ENCODE data around the gene TBCK. TPM values are rescaled to one million over a fixed set of nuclear protein-coding genes. Genes with fewer than 3 reads are reported as not detected.

Gene TBCK
- total and polyA plus RNA-seq, 2 donors (not counting 1 experiment from before 2014, with no cell fraction given): 17.5 to 86.1 TPM

DNA sequence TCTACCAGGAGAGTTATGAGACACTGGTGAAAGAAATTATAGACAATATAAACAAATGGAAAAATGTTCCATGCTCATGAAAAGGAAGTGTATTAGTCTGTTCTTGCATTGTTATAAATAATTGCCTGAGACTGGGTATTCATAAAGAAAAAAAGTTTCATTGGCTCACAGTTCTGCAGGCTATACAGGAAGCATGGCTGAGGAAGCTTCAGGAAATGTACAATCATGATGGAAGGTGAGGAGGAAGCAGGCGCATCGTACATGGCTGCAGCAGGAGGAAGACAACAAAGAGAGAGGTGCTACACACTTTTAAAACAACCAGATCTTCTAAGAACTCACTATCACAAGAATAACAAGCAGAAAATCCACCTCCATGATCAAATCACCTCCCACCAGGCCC, 236.4 kb downstream of the TBCK start:
- ChIA-PET POLR2A (no interaction called here), CTCF (no interaction called here)
- Histone ChIP-seq H3K4me1 (ENCODE audit: control insufficient read depth in 2 of 2, insufficient read depth in 2 of 2, low read length in 2 of 2) (no peaks in the 10 kb centered on the region), H3K36me3 (replicated peaks in 1 of 2; ENCODE audit: control extremely low read depth in 1 of 2, control insufficient read depth in 1 of 2, extremely low read depth in 1 of 2, insufficient read depth in 2 of 2, low read length in 1 of 2) (peaks cover 3 to 30% of the 10 kb centered on the region in 2 experiments), H3K9ac (ENCODE audit: low read length) (no peak overlapping the region), H4K20me1 (ENCODE audit: control insufficient read depth, insufficient read depth, low read length, poor library complexity, severe bottlenecking) (no peaks in the 10 kb centered on the region), H3K9me3 (ENCODE audit: control extremely low read depth in 1 of 3, control insufficient read depth in 2 of 3, insufficient read depth in 1 of 3, low read length in 2 of 3) (peaks cover 9 to 31% (median 18%) of the 10 kb centered on the region in 3 donors), H2AFZ (ENCODE audit: insufficient read depth, low read depth, low read length, poor library complexity, severe bottlenecking) (no peak overlapping the region), H3K27me3 (replicated peaks in 1 of 4; ENCODE audit: control extremely low read depth in 1 of 4, control insufficient read depth in 3 of 4, insufficient read depth in 4 of 4, low read length in 3 of 4) (no peaks in the 10 kb centered on the region), H3K79me2 (ENCODE audit: control insufficient read depth, insufficient read depth, low read length) (no peaks in the 10 kb centered on the region), H3K27ac (ENCODE audit: low read length in 2 of 2) (no peak overlapping the region), H3K4me2 (replicated peaks; ENCODE audit: low read depth, low read length, poor library complexity, severe bottlenecking) (no peak overlapping the region), H3K4me3 (ENCODE audit: control extremely low read depth in 1 of 5, extremely low read depth in 1 of 5, insufficient read depth in 1 of 5, low read depth in 2 of 5, low read length in 4 of 5) (no peak overlapping the region)
- H3K4me3 Mint-ChIP-seq: no peak overlapping the region
- H3K4me1 Mint-ChIP-seq: peaks cover 11% of the 10 kb centered on the region
- TF ChIP-seq, protein P1, sequence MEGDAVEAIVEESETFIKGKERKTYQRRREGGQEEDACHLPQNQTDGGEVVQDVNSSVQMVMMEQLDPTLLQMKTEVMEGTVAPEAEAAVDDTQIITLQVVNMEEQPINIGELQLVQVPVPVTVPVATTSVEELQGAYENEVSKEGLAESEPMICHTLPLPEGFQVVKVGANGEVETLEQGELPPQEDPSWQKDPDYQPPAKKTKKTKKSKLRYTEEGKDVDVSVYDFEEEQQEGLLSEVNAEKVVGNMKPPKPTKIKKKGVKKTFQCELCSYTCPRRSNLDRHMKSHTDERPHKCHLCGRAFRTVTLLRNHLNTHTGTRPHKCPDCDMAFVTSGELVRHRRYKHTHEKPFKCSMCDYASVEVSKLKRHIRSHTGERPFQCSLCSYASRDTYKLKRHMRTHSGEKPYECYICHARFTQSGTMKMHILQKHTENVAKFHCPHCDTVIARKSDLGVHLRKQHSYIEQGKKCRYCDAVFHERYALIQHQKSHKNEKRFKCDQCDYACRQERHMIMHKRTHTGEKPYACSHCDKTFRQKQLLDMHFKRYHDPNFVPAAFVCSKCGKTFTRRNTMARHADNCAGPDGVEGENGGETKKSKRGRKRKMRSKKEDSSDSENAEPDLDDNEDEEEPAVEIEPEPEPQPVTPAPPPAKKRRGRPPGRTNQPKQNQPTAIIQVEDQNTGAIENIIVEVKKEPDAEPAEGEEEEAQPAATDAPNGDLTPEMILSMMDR (IDR thresholded peaks at IDR 0.05): no peak
- no peak for TF ChIP-seq EZH2 (IDR thresholded peaks at IDR 0.05; ENCODE audit: borderline replicate concordance, insufficient read depth, low read depth, low read length, poor library complexity, severe bottlenecking)
- DNase-seq (no peak), ATAC-seq (ENCODE audit: low read depth) (no peak)
- intact Hi-C loops (cut with micrococcal nuclease): no loop called here
- H3K27me3 Mint-ChIP-seq: no peaks in the 10 kb centered on the region
- H3K9me3 Mint-ChIP-seq (ENCODE audit: insufficient read depth): peaks cover 26% of the 10 kb centered on the region
- no CpG with 5 or more reads among the region's 2 CpGs for WGBS (ENCODE audit: insufficient coverage)
- no peak overlapping the region for H3K27ac Mint-ChIP-seq

DNA sequence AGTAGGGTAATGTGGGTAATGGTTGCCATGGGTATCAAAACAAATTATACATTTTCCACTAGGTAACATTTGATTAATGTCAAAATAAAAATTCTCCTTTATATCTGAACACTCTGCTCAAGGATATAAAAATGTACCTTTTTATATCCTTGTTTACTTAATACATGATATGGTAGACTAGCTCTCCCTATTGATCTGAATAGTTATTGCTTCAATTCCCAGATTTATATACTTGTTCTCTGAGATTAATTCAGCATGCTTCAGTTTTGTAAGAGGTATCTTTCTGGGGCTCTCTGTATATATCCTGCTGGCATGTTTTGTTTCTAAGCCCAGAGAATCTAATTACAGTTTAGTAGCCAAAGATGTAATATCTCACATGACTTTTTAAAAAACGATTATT, 251.0 kb downstream of the TBCK start:
- Histone ChIP-seq H3K9ac (ENCODE audit: low read length) (no peak overlapping the region), H3K4me1 (ENCODE audit: control insufficient read depth in 2 of 2, insufficient read depth in 2 of 2, low read length in 2 of 2) (no peaks in the 10 kb centered on the region), H2AFZ (ENCODE audit: insufficient read depth, low read depth, low read length, poor library complexity, severe bottlenecking) (no peak overlapping the region), H3K4me3 (ENCODE audit: control extremely low read depth in 1 of 5, extremely low read depth in 1 of 5, insufficient read depth in 1 of 5, low read depth in 2 of 5, low read length in 4 of 5) (no peak overlapping the region), H3K27me3 (replicated peaks in 1 of 4; ENCODE audit: control extremely low read depth in 1 of 4, control insufficient read depth in 3 of 4, insufficient read depth in 4 of 4, low read length in 3 of 4) (no peaks in the 10 kb centered on the region), H3K79me2 (ENCODE audit: control insufficient read depth, insufficient read depth, low read length) (no peaks in the 10 kb centered on the region), H3K27ac (ENCODE audit: low read length in 2 of 2) (no peak overlapping the region), H3K4me2 (replicated peaks; ENCODE audit: low read depth, low read length, poor library complexity, severe bottlenecking) (no peak overlapping the region), H3K36me3 (replicated peaks in 1 of 2; ENCODE audit: control extremely low read depth in 1 of 2, control insufficient read depth in 1 of 2, extremely low read depth in 1 of 2, insufficient read depth in 2 of 2, low read length in 1 of 2) (no peaks in the 10 kb centered on the region), H4K20me1 (ENCODE audit: control insufficient read depth, insufficient read depth, low read length, poor library complexity, severe bottlenecking) (no peaks in the 10 kb centered on the region), H3K9me3 (ENCODE audit: control extremely low read depth in 1 of 3, control insufficient read depth in 2 of 3, insufficient read depth in 1 of 3, low read length in 2 of 3) (no peaks in the 10 kb centered on the region)
- no peaks in the 10 kb centered on the region for H3K27me3 Mint-ChIP-seq
- intact Hi-C loops (cut with micrococcal nuclease): no loop called here
- ChIA-PET CTCF (no interaction called here), POLR2A (no interaction called here)
- WGBS (ENCODE audit: insufficient coverage): no CpG with 5 or more reads among the region's 1 CpG
- no peak overlapping the region for H3K4me3 Mint-ChIP-seq
- no peaks in the 10 kb centered on the region for H3K4me1 Mint-ChIP-seq
- no peak overlapping the region for H3K27ac Mint-ChIP-seq
- ATAC-seq (ENCODE audit: low read depth) (no peak), DNase-seq (no peak)
- H3K9me3 Mint-ChIP-seq (ENCODE audit: insufficient read depth): no peaks in the 10 kb centered on the region
- TF ChIP-seq, protein P1 (IDR thresholded peaks at IDR 0.05): no peak
- TF ChIP-seq EZH2 (IDR thresholded peaks at IDR 0.05; ENCODE audit: borderline replicate concordance, insufficient read depth, low read depth, low read length, poor library complexity, severe bottlenecking): no peak

Data from B cell (primary cell).